Epithelial cell of esophagus (primary cell): Measurements from ENCODE around the gene CARD8.

ENCODE experiments used
- DNase-seq: peaks from one replicate; pipeline ENCODE4 v3.0.0; 2010; ENCODE audit warnings: low read depth
- H3K4me3 ChIP-seq: 2 replicates; pipeline ENCODE4 v1.5.1; 2011; ENCODE audit warnings: mild to moderate bottlenecking, low read length, control low read depth
- TF ChIP-seq, protein P1 (sequence below): IDR thresholded peaks from 2 replicates; pipeline ENCODE4 v1.5.1; 2011; ENCODE audit warnings: low read depth, mild to moderate bottlenecking, low read length, control low read depth, inconsistent platforms; ENCODE audit not compliant: insufficient read depth; ENCODE audit errors: missing control alignments

CARD8 gene

DNA sequence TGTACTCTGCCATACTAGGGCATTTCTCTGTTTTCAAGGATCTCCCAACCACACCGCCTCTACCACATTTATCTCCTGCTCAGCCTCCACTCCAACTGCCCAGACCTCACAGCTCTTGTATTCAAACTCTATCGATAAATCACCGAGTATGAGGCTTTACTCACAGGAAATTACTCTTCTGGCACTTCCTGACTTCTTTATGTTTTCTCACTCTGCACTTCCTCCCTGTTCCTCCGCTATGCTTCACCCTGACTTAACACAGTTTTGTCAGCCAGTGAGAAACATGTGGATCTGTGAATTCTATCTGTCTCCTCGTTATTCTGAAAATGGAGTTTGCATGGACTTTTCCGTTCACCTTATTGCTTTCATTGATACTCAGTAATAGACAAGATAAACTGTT lies 2.6 kb upstream of the CARD8 start:
- DNase-seq, result no peak
- TF ChIP-seq, protein P1, sequence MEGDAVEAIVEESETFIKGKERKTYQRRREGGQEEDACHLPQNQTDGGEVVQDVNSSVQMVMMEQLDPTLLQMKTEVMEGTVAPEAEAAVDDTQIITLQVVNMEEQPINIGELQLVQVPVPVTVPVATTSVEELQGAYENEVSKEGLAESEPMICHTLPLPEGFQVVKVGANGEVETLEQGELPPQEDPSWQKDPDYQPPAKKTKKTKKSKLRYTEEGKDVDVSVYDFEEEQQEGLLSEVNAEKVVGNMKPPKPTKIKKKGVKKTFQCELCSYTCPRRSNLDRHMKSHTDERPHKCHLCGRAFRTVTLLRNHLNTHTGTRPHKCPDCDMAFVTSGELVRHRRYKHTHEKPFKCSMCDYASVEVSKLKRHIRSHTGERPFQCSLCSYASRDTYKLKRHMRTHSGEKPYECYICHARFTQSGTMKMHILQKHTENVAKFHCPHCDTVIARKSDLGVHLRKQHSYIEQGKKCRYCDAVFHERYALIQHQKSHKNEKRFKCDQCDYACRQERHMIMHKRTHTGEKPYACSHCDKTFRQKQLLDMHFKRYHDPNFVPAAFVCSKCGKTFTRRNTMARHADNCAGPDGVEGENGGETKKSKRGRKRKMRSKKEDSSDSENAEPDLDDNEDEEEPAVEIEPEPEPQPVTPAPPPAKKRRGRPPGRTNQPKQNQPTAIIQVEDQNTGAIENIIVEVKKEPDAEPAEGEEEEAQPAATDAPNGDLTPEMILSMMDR, result no peak
- no peak overlapping the region for H3K4me3 ChIP-seq

DNA sequence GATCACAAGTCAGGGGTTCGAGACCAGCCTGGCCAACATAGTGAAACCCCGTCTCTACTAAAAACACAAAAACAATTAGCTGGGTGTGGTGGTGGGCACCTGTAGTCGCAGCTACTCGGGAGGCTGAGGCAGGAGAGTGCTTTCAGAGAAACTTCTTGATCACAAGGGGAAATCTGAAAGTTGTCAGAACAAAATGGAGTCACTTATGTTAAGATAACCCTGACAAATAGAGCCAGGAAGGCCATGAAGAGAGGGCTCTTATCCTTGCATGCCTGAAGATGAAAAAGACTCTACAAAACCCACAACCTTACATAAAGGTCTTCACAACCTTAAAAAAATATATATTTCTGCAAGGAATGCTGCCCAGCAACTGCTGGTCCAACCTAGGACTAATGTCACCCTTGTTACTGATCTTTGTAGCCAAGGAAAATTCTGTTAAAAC lies 1.2 kb downstream of the CARD8 start:
- no peak for DNase-seq
- TF ChIP-seq, protein P1, result no peak
- H3K4me3 ChIP-seq, result no peak overlapping the region

DNA sequence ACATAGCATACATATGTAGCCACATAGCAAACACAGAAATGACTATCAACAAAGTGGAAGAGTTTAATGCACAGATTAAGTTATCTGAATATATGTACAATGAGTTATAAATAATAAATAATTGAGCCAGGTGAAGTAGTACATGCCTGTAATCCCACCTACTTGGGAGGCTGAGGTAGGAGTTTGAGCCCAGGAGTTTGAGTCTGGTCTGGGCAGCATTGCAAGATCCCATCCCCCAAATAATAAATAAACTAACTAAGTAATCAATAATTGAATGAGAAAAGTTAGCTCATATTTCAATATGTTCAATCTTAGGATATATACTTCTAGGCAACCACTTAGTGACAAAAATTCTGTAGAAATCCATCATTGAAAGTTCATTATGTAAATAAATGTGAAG lies 1.7 kb downstream of the CARD8 start:
- TF ChIP-seq, protein P1, result no peak
- no peak for DNase-seq
- no peak overlapping the region for H3K4me3 ChIP-seq

DNA sequence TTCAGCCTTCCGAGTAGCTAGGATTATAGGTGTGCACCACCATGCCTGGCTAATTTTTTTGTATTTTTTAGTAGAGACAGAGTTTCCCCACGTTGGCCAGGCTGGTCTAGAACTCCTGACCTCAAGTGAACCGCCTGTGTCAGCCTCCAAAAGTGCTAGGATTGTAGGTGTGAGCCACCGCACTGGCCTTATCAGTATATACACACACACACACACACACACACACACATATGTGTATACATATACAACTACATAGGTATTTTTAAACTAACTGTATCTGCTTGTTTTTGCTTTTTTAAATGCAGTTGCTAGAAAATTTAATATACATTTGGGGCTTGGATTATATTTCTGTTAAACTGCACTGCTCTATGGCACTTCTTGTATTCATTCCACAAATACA lies 3.1 kb downstream of the CARD8 start:
- DNase-seq, result no peak
- TF ChIP-seq, protein P1, result no peak
- H3K4me3 ChIP-seq, result no peak overlapping the region

DNA sequence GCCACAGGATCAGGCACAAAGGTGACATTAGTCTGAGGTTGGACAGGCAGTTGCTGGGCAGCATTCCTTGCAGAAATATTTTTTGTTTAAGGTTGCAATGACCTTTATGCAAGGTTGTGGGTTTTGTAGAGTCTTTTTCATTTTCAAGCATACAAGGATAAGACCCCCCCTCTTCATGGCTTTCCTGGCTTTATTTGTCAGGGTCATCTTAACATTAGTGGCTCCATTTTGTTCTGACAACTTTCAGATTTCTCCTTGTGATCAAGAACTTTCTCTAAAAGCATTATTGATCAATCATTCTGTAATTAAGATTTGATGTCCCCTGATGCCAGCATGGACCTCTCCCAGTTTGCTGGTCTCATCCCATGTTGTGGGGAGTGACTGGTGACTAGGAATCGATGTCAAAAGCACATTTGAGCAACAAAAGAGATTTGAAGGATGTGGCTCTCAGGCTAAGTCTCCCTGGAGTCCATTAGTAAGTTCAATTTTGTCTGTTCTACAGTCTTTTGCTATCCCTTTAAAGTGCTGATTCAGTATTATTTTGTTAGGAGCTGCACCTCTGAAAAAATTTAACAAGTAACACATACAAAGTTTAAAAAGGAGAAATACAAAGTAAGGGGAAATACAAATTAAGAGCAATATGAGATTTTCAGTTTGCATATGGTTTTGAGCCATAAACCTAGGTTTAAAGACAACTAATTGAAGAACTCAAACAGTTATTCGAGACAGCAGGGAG lies 5.3 kb downstream of the CARD8 start:
- no peak overlapping the region for H3K4me3 ChIP-seq
- DNase-seq, result no peak
- TF ChIP-seq, protein P1, result no peak

DNA sequence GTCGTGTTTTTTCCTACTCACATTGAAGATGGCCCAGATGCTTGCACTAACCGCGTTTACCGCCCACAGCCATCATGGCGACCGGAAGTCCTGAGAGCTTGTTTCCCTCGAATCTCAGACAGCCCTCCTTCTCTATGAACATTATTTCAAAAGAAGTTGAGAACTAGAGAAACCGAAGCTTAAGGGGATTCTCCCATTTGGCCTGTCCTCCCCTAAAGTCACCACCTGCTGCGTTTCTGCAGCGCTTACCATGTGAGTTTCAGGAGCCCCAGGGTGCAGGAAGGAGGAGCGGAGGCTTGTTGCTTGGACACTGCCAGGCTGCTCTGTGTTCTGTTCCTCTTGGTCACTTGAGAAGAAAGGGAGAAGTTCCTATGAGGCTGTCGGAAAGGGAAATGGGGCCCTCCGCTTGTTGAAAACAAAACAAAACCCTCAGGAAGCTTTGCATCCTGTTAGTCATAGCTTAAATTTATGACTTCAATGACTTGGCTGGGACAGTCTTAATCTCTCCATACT lies 6.2 kb downstream of the CARD8 start:
- no peak overlapping the region for H3K4me3 ChIP-seq
- DNase-seq, result no peak
- TF ChIP-seq, protein P1, result no peak
